Erythroblast (primary cell): ENCODE results near the gene PKN3.

Source experiments
- GATA1 ChIP-seq: IDR thresholded peaks from 2 replicates; pipeline ENCODE4 v1.6.1; 2011; ENCODE audit warnings: low read depth, mild to moderate bottlenecking, control low read depth, low read length, moderate library complexity
- POLR2A ChIP-seq: IDR thresholded peaks from 2 replicates; pipeline ENCODE4 v1.6.1; 2011; ENCODE audit warnings: mild to moderate bottlenecking, low read length

DNA sequence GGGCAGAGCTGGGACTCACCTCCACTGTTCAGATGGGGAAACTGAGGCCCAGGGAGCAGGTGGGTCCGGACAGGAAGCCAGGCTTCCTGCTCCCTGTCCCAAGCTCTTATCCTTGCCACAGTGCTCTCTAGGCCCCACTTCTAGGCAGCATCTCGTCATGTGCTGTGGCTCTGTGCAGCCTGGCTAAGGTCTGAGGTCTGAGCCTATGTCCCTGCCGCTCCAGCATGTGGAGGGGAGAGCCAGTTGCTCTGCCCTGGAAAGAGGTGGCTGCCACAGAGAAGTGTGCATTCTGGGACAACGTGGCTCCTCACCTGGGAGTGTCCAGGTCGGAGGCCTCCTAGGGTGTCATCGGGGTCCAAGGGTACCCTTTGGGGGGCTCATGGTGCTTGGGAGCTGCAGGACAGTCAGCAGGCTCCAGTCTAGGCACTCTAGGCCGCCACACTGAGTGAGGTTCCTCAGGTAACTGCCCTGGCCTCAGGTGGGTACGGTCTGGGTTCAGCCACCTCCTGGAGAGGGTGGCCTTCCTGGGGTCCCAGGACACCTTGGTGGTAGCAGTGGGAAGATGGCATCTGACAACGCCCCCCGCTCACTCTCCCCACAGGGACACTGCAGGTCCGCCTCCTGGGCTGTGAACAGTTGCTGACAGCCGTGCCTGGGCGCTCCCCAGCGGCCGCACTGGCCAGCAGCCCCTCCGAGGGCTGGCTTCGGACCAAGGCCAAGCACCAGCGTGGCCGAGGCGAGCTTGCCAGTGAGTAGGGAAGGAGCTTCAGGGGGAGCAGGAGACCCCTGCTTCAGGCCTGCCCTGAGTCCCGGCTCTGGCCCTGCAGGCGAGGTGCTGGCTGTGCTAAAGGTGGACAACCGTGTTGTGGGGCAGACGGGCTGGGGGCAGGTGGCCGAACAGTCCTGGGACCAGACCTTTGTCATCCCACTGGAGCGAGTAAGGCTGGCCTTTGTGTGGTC is 10.4 kb downstream of the PKN3 start:
- no peak for TF ChIP-seq POLR2A
- no peak for TF ChIP-seq GATA1
